Panc1 (cell line): Measurements from ENCODE around the gene MTA3. TPM values are rescaled to one million over a fixed set of nuclear protein-coding genes. Genes with fewer than 3 reads are reported as not detected.

ENCODE experiments used
- ATAC-seq: fragments of 200-7000 bp; cut with Tn5 transposase; 2 replicates; pipeline ENCODE4 v1.9.1; 2020; ENCODE audit warnings: mild to moderate bottlenecking, moderate library complexity
- BruUV-seq: library from RNA; stranded (reverse); fragments of 400-500 nt; replicated peaks from 2 replicates; lab custom pipeline; 2021; lab: Mats Ljungman, UMichigan
- CTCF ChIA-PET: fragments of 300-600 bp; sonication (Branson Sonifier 250); formaldehyde crosslinking; loops from one replicate; lab custom pipeline; 2022; ENCODE audit warnings: antibody characterized with exemption; lab: Charles Lee
- POLR2A ChIA-PET: fragments of 300-600 bp; sonication (Branson Sonifier 250); formaldehyde crosslinking; loops from one replicate; lab custom pipeline; 2022; ENCODE audit warnings: antibody characterized with exemption; lab: Charles Lee
- DNase-seq: peaks from one replicate; pipeline ENCODE4 v3.0.0-alpha.2; 2010; ENCODE audit warnings: low read depth, low spot score
- H3K27ac ChIP-seq: 2 replicates; pipeline ENCODE4 v1.5.1; 2011; ENCODE audit warnings: mild to moderate bottlenecking, low read length, inconsistent platforms
- H3K27me3 ChIP-seq: fragments of 200-500 bp; sonication (Bioruptor generic); 2 replicates; pipeline ENCODE4 v1.6.0; 2014; ENCODE audit warnings: low read length, inconsistent platforms; ENCODE audit not compliant: control insufficient read depth, insufficient read depth
- H3K36me3 ChIP-seq: fragments of 200-500 bp; sonication (Bioruptor generic); 2 replicates; pipeline ENCODE4 v1.5.1; 2014; ENCODE audit warnings: inconsistent platforms, mild to moderate bottlenecking, low read length, moderate library complexity; ENCODE audit not compliant: control insufficient read depth, insufficient read depth
- H3K4me1 ChIP-seq: 2 replicates; pipeline ENCODE4 v1.5.1; 2011; ENCODE audit warnings: inconsistent platforms, mild to moderate bottlenecking, low read length, moderate library complexity; ENCODE audit not compliant: control insufficient read depth, insufficient read depth
- H3K4me3 ChIP-seq, 2 experiments: 2 replicates each; pipeline ENCODE4 v1.5.1; 2011 to 2012; ENCODE audit warnings: low read depth in 2 of 2, low read length in 2 of 2, mild to moderate bottlenecking in 2 of 2, inconsistent platforms in 1 of 2, moderate library complexity in 1 of 2
- H3K9me3 ChIP-seq: fragments of 200-500 bp; sonication (Bioruptor generic); 2 replicates; pipeline ENCODE4 v1.5.1; 2014; ENCODE audit warnings: low read depth, mild to moderate bottlenecking, inconsistent platforms, low read length, moderate library complexity; ENCODE audit not compliant: control insufficient read depth, insufficient read depth
- CTCF ChIP-seq: fragments of 450-650 bp; IDR thresholded peaks from 2 replicates; pipeline ENCODE4 v1.5.1; 2017; ENCODE audit warnings: mild to moderate bottlenecking
- POLR2AphosphoS5 ChIP-seq: IDR thresholded peaks from 2 replicates; pipeline ENCODE4 v1.6.1; 2012; ENCODE audit warnings: mild to moderate bottlenecking, low read depth, low read length, moderate library complexity
- SIN3A ChIP-seq: IDR thresholded peaks from 2 replicates; pipeline ENCODE4 v1.6.1; 2012; ENCODE audit warnings: low read depth, mild to moderate bottlenecking, low read length, moderate library complexity, borderline replicate concordance; ENCODE audit not compliant: insufficient read depth
- TCF7L2 ChIP-seq: IDR thresholded peaks from 2 replicates; pipeline ENCODE4 v1.6.1; 2011; ENCODE audit warnings: mild to moderate bottlenecking, low read depth, low read length, inconsistent platforms
- in situ Hi-C: cut with HindIII; loops from 2 replicates; pipeline ENCODE4 v1.10.0; 2016; ENCODE audit warnings: low sequenced_read_pairs, low pct_unique_long_range_greater_than_20kb
- intact Hi-C: fragments of 100-400 bp; cut with micrococcal nuclease; formaldehyde crosslinking; loops from one replicate; pipeline ENCODE4 v1.10.0; 2022; ENCODE audit not compliant: unreplicated experiment
- total RNA-seq: library from RNA; stranded (reverse); gene quantifications from one replicate; pipeline ENCODE4 v1.2.1, GENCODE V29; 2021; ENCODE audit not compliant: unreplicated experiment
- TF ChIP-seq, protein P1 (sequence below), 2 experiments: IDR thresholded peaks; 2 replicates each; pipeline ENCODE4 v1.6.1; 2011 to 2012; ENCODE audit warnings: low read depth in 2 of 2, control low read depth in 1 of 2, low read length in 1 of 2, mild to moderate bottlenecking in 1 of 2, moderate library complexity in 1 of 2; ENCODE audit not compliant: insufficient read depth in 1 of 2

Gene MTA3
- total RNA-seq, 1 experiment from 2014 or later, result 65.6 TPM

DNA sequence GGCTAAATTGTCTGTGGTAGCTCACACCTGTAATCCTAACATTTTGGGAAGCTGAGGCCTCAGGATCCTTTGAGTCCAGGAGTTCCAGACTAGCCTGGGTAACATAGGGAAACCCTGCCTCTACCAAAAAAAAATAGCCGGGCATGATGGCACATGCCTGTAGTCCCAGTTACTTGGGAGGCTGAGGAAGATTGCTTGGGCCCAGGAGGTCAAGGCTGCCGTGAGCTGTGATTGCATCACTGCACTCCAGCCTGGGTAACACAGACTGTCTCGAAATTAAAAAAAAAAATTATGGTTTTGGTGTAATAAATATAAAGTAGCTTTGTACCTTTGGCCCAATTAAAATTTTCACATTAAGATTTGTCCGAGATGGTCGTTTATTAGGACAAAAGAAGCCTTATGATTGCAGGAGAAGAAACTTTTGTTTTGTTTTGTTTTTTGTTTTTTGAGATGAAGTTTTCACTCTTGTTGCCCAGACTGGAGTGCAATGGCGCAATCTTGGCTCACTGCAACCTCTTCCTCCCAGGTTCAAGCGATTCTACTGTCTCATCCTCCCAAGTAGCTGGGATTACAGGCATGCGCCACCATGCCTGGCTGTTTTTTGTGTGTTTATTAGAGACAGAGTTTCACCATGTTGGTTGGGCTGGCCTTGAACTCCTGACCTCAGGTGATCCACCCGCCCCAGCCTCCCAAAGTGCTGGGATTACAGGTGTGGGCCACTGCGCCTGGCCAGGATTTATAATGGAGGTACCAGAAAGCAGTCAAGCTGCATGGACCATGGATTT, 4.1 kb downstream of the MTA3 start:
- ChIA-PET POLR2A (no interaction called here), CTCF (no interaction called here)
- in situ Hi-C loops (no loop called here), intact Hi-C loops (no loop called here)
- no peak overlapping the region for H3K27ac ChIP-seq
- no peak overlapping the region for H3K4me3 ChIP-seq
- peaks cover 7% of the 10 kb centered on the region for H3K36me3 ChIP-seq
- TF ChIP-seq SIN3A, result no peak
- TF ChIP-seq, protein P1, sequence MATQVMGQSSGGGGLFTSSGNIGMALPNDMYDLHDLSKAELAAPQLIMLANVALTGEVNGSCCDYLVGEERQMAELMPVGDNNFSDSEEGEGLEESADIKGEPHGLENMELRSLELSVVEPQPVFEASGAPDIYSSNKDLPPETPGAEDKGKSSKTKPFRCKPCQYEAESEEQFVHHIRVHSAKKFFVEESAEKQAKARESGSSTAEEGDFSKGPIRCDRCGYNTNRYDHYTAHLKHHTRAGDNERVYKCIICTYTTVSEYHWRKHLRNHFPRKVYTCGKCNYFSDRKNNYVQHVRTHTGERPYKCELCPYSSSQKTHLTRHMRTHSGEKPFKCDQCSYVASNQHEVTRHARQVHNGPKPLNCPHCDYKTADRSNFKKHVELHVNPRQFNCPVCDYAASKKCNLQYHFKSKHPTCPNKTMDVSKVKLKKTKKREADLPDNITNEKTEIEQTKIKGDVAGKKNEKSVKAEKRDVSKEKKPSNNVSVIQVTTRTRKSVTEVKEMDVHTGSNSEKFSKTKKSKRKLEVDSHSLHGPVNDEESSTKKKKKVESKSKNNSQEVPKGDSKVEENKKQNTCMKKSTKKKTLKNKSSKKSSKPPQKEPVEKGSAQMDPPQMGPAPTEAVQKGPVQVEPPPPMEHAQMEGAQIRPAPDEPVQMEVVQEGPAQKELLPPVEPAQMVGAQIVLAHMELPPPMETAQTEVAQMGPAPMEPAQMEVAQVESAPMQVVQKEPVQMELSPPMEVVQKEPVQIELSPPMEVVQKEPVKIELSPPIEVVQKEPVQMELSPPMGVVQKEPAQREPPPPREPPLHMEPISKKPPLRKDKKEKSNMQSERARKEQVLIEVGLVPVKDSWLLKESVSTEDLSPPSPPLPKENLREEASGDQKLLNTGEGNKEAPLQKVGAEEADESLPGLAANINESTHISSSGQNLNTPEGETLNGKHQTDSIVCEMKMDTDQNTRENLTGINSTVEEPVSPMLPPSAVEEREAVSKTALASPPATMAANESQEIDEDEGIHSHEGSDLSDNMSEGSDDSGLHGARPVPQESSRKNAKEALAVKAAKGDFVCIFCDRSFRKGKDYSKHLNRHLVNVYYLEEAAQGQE (IDR thresholded peaks at IDR 0.05; ENCODE audit: insufficient read depth in 1 of 2, low read depth in 2 of 2, low read length in 1 of 2), result no peak
- no peak for TF ChIP-seq CTCF
- TF ChIP-seq TCF7L2, result no peak
- TF ChIP-seq POLR2AphosphoS5, result no peak
- ATAC-seq, result no peak
- no peak for DNase-seq
- BruUV-seq, result no TSS peak
- no peaks in the 10 kb centered on the region for H3K27me3 ChIP-seq
- no peaks in the 10 kb centered on the region for H3K9me3 ChIP-seq
- H3K4me1 ChIP-seq, result peaks cover 12% of the 10 kb centered on the region

GRCh38 chr2:42573256-42573655, 4.8 kb downstream of the MTA3 start:
- Histone ChIP-seq H3K9me3 (no peaks in the 10 kb centered on the region), H3K27ac (no peak overlapping the region), H3K36me3 (peaks cover 7% of the 10 kb centered on the region), H3K4me1 (peaks cover 8% of the 10 kb centered on the region), H3K4me3 (no peak overlapping the region), H3K27me3 (no peaks in the 10 kb centered on the region)
- intact Hi-C loops, result no loop called here
- TF ChIP-seq, protein P1 (IDR thresholded peaks at IDR 0.05; ENCODE audit: insufficient read depth in 1 of 2, low read depth in 2 of 2, low read length in 1 of 2), result no peak
- TF ChIP-seq TCF7L2 (no peak), CTCF (no peak), POLR2AphosphoS5 (no peak), SIN3A (no peak)
- in situ Hi-C loops, result no loop called here
- POLR2A ChIA-PET, result no interaction called here
- ATAC-seq (no peak), DNase-seq (no peak)
- CTCF ChIA-PET, result no interaction called here
- BruUV-seq, result no TSS peak
